ENCODE results near the gene WNK2. TPM values are rescaled to one million over a fixed set of nuclear protein-coding genes. Genes with fewer than 3 reads are reported as not detected.

Gene WNK2
- total RNA-seq, 1 donor from 2014 or later, result 218 TPM

GRCh38 chr9:93286252-93287188, 102.6 kb downstream of the WNK2 start:
- H3K4me3 ChIP-seq, result no peak overlapping the region
- no peaks in the 10 kb centered on the region for H3K36me3 ChIP-seq
- H3K4me1 ChIP-seq, result peaks cover 13% of the 10 kb centered on the region
- TF ChIP-seq CTCF (IDR thresholded peaks at IDR 0.05; ENCODE audit: borderline replicate concordance), result no peak
- no peak overlapping the region for H3K27ac ChIP-seq (replicated peaks)
- peaks cover 11% of the 10 kb centered on the region for H3K27me3 ChIP-seq (ENCODE audit: low read depth)
- no peak for DNase-seq
- intact Hi-C loops (cut with micrococcal nuclease), result no loop called here
- H3K9me3 ChIP-seq (replicated peaks), result no peaks in the 10 kb centered on the region

- H3K4me3 ChIP-seq, result no peak overlapping the region
- DNase-seq, result no peak
- peaks cover 13% of the 10 kb centered on the region for H3K4me1 ChIP-seq
- peaks cover 11% of the 10 kb centered on the region for H3K27me3 ChIP-seq (ENCODE audit: low read depth)
- TF ChIP-seq CTCF (IDR thresholded peaks at IDR 0.05; ENCODE audit: borderline replicate concordance), result no peak
- no peaks in the 10 kb centered on the region for H3K9me3 ChIP-seq (replicated peaks)
- intact Hi-C loops (cut with micrococcal nuclease), result no loop called here
- H3K27ac ChIP-seq (replicated peaks), result no peak overlapping the region
- H3K36me3 ChIP-seq, result no peaks in the 10 kb centered on the region
Observed at GRCh38 chr9:93287189-93287552, 103.2 kb downstream of the WNK2 start.

GRCh38 chr9:93287593-93287992, 103.7 kb downstream of the WNK2 start:
- H3K27me3 ChIP-seq (ENCODE audit: low read depth), result peaks cover 11% of the 10 kb centered on the region
- peaks cover 3% of the 10 kb centered on the region for H3K36me3 ChIP-seq
- H3K27ac ChIP-seq (replicated peaks), result peak overlapping the region; percentile 51
- H3K4me1 ChIP-seq, result peaks cover 13% of the 10 kb centered on the region
- no peaks in the 10 kb centered on the region for H3K9me3 ChIP-seq (replicated peaks)
- intact Hi-C loops (cut with micrococcal nuclease), result no loop called here
- DNase-seq, result no peak
- TF ChIP-seq CTCF (IDR thresholded peaks at IDR 0.05; ENCODE audit: borderline replicate concordance), result no peak
- no peak overlapping the region for H3K4me3 ChIP-seq

GRCh38 chr9:93288341-93288740, 104.4 kb downstream of the WNK2 start:
- Histone ChIP-seq H3K4me1 (peaks cover 13% of the 10 kb centered on the region), H3K27ac (replicated peaks) (peak overlapping the region; percentile 51), H3K4me3 (no peak overlapping the region), H3K9me3 (replicated peaks) (no peaks in the 10 kb centered on the region), H3K36me3 (peaks cover 8% of the 10 kb centered on the region), H3K27me3 (ENCODE audit: low read depth) (peaks cover 11% of the 10 kb centered on the region)
- intact Hi-C loops (cut with micrococcal nuclease), result no loop called here
- DNase-seq, result no peak
- peak; percentile 30 for TF ChIP-seq CTCF (IDR thresholded peaks at IDR 0.05; ENCODE audit: borderline replicate concordance)

- DNase-seq, result no peak
- intact Hi-C loops (cut with micrococcal nuclease), result no loop called here
- peaks cover 15% of the 10 kb centered on the region for H3K4me1 ChIP-seq
- H3K9me3 ChIP-seq (replicated peaks), result no peaks in the 10 kb centered on the region
- no peak for TF ChIP-seq CTCF (IDR thresholded peaks at IDR 0.05; ENCODE audit: borderline replicate concordance)
- H3K36me3 ChIP-seq, result peaks cover 8% of the 10 kb centered on the region
- no peak overlapping the region for H3K4me3 ChIP-seq
- H3K27me3 ChIP-seq (ENCODE audit: low read depth), result peaks cover 11% of the 10 kb centered on the region
- peak overlapping the region; percentile 51 for H3K27ac ChIP-seq (replicated peaks)
Observed at GRCh38 chr9:93288891-93289883, 105.2 kb downstream of the WNK2 start.

All from left ventricle myocardium inferior (tissue), 1 donor.